ENCODE data around the gene SLC50A1. TPM values are rescaled to one million over a fixed set of nuclear protein-coding genes. Genes with fewer than 3 reads are reported as not detected.

SLC50A1 gene
- total and polyA plus RNA-seq, 2 of the 8 experiments (the other 6 are each of a cell fraction or from before 2014, with no cell fraction given) = 36.5 to 90.8 TPM

GRCh38 chr1:155091071-155092051 is 44.3 kb upstream of the SLC50A1 start (continued):
- 0 out of 2 replicates have a peak, but pooled peaks have one; percentile 4 for TF ChIP-seq TEAD4 (IDR thresholded peaks at IDR 0.05; ENCODE audit: low read depth, low read length)
- TF ChIP-seq POLR2AphosphoS5 (IDR thresholded peaks at IDR 0.05; ENCODE audit: low read depth, low read length) = no peak
- 0 out of 2 replicates have a peak, but pooled peaks have one; percentile 12 for TF ChIP-seq YY1 (IDR thresholded peaks at IDR 0.05; ENCODE audit: low read depth, low read length)
- peak; percentile 44; the same call in 1 of the 2 replicates for TF ChIP-seq ATF3 (IDR thresholded peaks at IDR 0.05; ENCODE audit: insufficient read depth, low read depth, low read length)
- peak; percentile 57; the same call in 1 of the 2 replicates for TF ChIP-seq USF2 (IDR thresholded peaks at IDR 0.05; ENCODE audit: low read length)
- TF ChIP-seq BCL11A (IDR thresholded peaks at IDR 0.05; ENCODE audit: low read depth in 2 of 2, low read length in 2 of 2) = no peak
- TF ChIP-seq RAD21 (IDR thresholded peaks at IDR 0.05 in 1 of 2, conservative IDR thresholded peaks at IDR 0.05 in 1 of 2; ENCODE audit: low read depth in 2 of 2, low read length in 2 of 2) = peak; percentile 80 to 87
- no peak for TF ChIP-seq EGR1 (IDR thresholded peaks at IDR 0.05; ENCODE audit: borderline replicate concordance, low read depth, low read length)
- peak; percentile 98 for TF ChIP-seq MAX (IDR thresholded peaks at IDR 0.05)
- TF ChIP-seq SIRT6 (IDR thresholded peaks at IDR 0.05; ENCODE audit: low read length) = no peak
- TF ChIP-seq E2F6 (IDR thresholded peaks at IDR 0.05) = peak; percentile 46; the same call in 1 of the 2 replicates
- TF ChIP-seq EZH2 (IDR thresholded peaks at IDR 0.05; ENCODE audit: low read depth, low read length, severe bottlenecking) = no peak
- TF ChIP-seq SIN3A (conservative IDR thresholded peaks at IDR 0.05 in 1 of 2, IDR thresholded peaks at IDR 0.05 in 1 of 2; ENCODE audit: low read depth in 1 of 2, low read length in 2 of 2) = peak; percentile 59 to 87; a peak in 2 of 4 replicates
- TF ChIP-seq KDM4A (IDR thresholded peaks at IDR 0.05; ENCODE audit: low read depth, low read length, severe bottlenecking) = no peak
- 0 out of 2 replicates have a peak, but pooled peaks have one; percentile 21 for TF ChIP-seq RXRA (IDR thresholded peaks at IDR 0.05; ENCODE audit: insufficient read depth, low read depth, low read length)
- TF ChIP-seq SP1 (IDR thresholded peaks at IDR 0.05; ENCODE audit: low read depth, low read length) = peak; percentile 24; the same call in 1 of the 2 replicates
